DND-41 (cell line): Measurements from ENCODE around the gene WNK4.

ENCODE experiments used
- ATAC-seq: fragments of 200-7000 bp; cut with Tn5 transposase; 3 replicates; pipeline ENCODE4 v1.9.1; 2021; ENCODE audit warnings: low read depth; ENCODE audit not compliant: insufficient read depth
- DNase-seq: peaks from one replicate; pipeline ENCODE4 v3.0.0-alpha.2; 2020
- H2AFZ ChIP-seq: 2 replicates; pipeline ENCODE4 v1.6.0; 2012; ENCODE audit warnings: low read depth, low read length
- H3K27ac ChIP-seq: 2 replicates; pipeline ENCODE4 v1.5.1; 2012; ENCODE audit warnings: low read length, inconsistent platforms
- H3K27me3 ChIP-seq: fragments of 200-600 bp; sonication (generic); 2 replicates; pipeline ENCODE4 v1.6.0; 2012; ENCODE audit warnings: low read length, mild to moderate bottlenecking, inconsistent platforms; ENCODE audit not compliant: insufficient read depth, poor library complexity
- H3K36me3 ChIP-seq: 2 replicates; pipeline ENCODE4 v1.5.1; 2012; ENCODE audit warnings: low read length, inconsistent platforms; ENCODE audit not compliant: insufficient read depth
- H3K4me1 ChIP-seq: 2 replicates; pipeline ENCODE4 v1.5.1; 2012; ENCODE audit warnings: mild to moderate bottlenecking, low read length; ENCODE audit not compliant: insufficient read depth
- H3K4me2 ChIP-seq: 2 replicates; pipeline ENCODE4 v1.6.0; 2012; ENCODE audit warnings: mild to moderate bottlenecking, moderate library complexity, low read length, inconsistent platforms; ENCODE audit not compliant: insufficient read depth
- H3K4me3 ChIP-seq, 2 experiments: fragments of 200-600 bp in 1 of 2; shearing (Covaris generic) in 1 of 2; 2 replicates each; pipeline ENCODE4 v1.5.1; 2012 to 2016; ENCODE audit warnings: inconsistent platforms in 2 of 2, low read length in 2 of 2, mild to moderate bottlenecking in 2 of 2, low read depth in 1 of 2, moderate library complexity in 1 of 2
- H3K79me2 ChIP-seq: 2 replicates; pipeline ENCODE4 v1.6.0; 2012; ENCODE audit warnings: low read length, inconsistent platforms; ENCODE audit not compliant: insufficient read depth
- H3K9ac ChIP-seq: 2 replicates; pipeline ENCODE4 v1.6.0; 2012; ENCODE audit warnings: low read depth, mild to moderate bottlenecking, inconsistent platforms, low read length, moderate library complexity
- H3K9me3 ChIP-seq: 2 replicates; pipeline ENCODE4 v1.5.1; 2012; ENCODE audit warnings: low read length, moderate library complexity, mild to moderate bottlenecking, inconsistent platforms; ENCODE audit not compliant: insufficient read depth, severe bottlenecking
- H4K20me1 ChIP-seq: 2 replicates; pipeline ENCODE4 v1.6.0; 2012; ENCODE audit warnings: low read length; ENCODE audit not compliant: insufficient read depth
- CTCF ChIP-seq: IDR thresholded peaks from 2 replicates; pipeline ENCODE4 v1.5.1; 2012; ENCODE audit warnings: borderline replicate concordance, low read length, moderate library complexity, mild to moderate bottlenecking; ENCODE audit not compliant: poor library complexity, severe bottlenecking; ENCODE audit errors: extremely low read depth
- EZH2 ChIP-seq: IDR thresholded peaks from 3 replicates; pipeline ENCODE4 v1.6.1; 2012; ENCODE audit warnings: borderline replicate concordance, low read depth, mild to moderate bottlenecking, moderate library complexity, low read length, inconsistent platforms; ENCODE audit not compliant: severe bottlenecking

WNK4 gene

GRCh38 chr17:42744283-42744805, 36.1 kb upstream of the WNK4 start:
- peak overlapping the region; percentile 88 for H2AFZ ChIP-seq
- no peaks in the 10 kb centered on the region for H3K9me3 ChIP-seq
- H3K36me3 ChIP-seq: peaks cover 2% of the 10 kb centered on the region; the same call in 1 of the 2 replicates
- peak overlapping the region; percentile 44 to 84 for H3K4me3 ChIP-seq
- H3K27ac ChIP-seq: peak overlapping the region; percentile 82
- no peak for TF ChIP-seq CTCF
- TF ChIP-seq EZH2: no peak
- DNase-seq: peak; percentile 81
- H3K27me3 ChIP-seq: no peaks in the 10 kb centered on the region
- H3K4me2 ChIP-seq: peak overlapping the region; percentile 84
- ATAC-seq: peak; percentile 80
- peaks cover 29% of the 10 kb centered on the region for H3K4me1 ChIP-seq
- peak overlapping the region; percentile 70 for H3K9ac ChIP-seq
- peaks cover 6% of the 10 kb centered on the region; the same call in 1 of the 2 replicates for H4K20me1 ChIP-seq
- H3K79me2 ChIP-seq: peaks cover 55% of the 10 kb centered on the region

- ATAC-seq (peak; percentile 87), DNase-seq (peak; percentile 94)
- H4K20me1 ChIP-seq: peaks cover 6% of the 10 kb centered on the region; the same call in 1 of the 2 replicates
- H3K27me3 ChIP-seq: no peaks in the 10 kb centered on the region
- TF ChIP-seq EZH2 (no peak), CTCF (no peak)
- H3K9me3 ChIP-seq: no peaks in the 10 kb centered on the region
- H3K4me3 ChIP-seq: peak within 1 kb of the TSS; percentile 44 to 84
- H3K9ac ChIP-seq: peak within 1 kb of the TSS; percentile 70
- peaks cover 29% of the 10 kb centered on the region for H3K4me1 ChIP-seq
- H2AFZ ChIP-seq: peak within 1 kb of the TSS; percentile 88
- H3K27ac ChIP-seq: peak within 1 kb of the TSS; percentile 82
- peak within 1 kb of the TSS; percentile 84 for H3K4me2 ChIP-seq
- peaks cover 2% of the 10 kb centered on the region; the same call in 1 of the 2 replicates for H3K36me3 ChIP-seq
- peaks cover 48% of the 10 kb centered on the region for H3K79me2 ChIP-seq
Observed at GRCh38 chr17:42744806-42745617, 35.4 kb upstream of the WNK4 start, which contains the start of gene EZH1. EZH1 (minus strand) TSS chr17:42745040; CDS start chr17:42728941, 16,099 bp downstream.

GRCh38 chr17:42748202-42748907, 32.1 kb upstream of the WNK4 start:
- no peak overlapping the region for H3K27ac ChIP-seq
- H3K4me3 ChIP-seq: no peak overlapping the region
- ATAC-seq: no peak
- no peak for DNase-seq
- no peak for TF ChIP-seq CTCF
- no peak for TF ChIP-seq EZH2
- H3K27me3 ChIP-seq: no peaks in the 10 kb centered on the region
- H2AFZ ChIP-seq: no peak overlapping the region
- H3K4me2 ChIP-seq: no peak overlapping the region
- no peaks in the 10 kb centered on the region for H3K36me3 ChIP-seq
- no peaks in the 10 kb centered on the region for H3K9me3 ChIP-seq
- H3K9ac ChIP-seq: no peak overlapping the region
- peaks cover 22% of the 10 kb centered on the region for H3K4me1 ChIP-seq
- peaks cover 15% of the 10 kb centered on the region for H3K79me2 ChIP-seq
- H4K20me1 ChIP-seq: 0 out of 2 replicates have a peak, but pooled peaks cover 3% of the 10 kb centered on the region
